GM23248 (cell line): ENCODE data around the gene RPL37A.

Experiments used
- EZH2 ChIP-seq: fragments of 200-600 bp; sonication (generic); IDR thresholded peaks from 2 replicates; pipeline ENCODE4 v1.6.1; 2018; ENCODE audit warnings: antibody characterized with exemption, mild to moderate bottlenecking; ENCODE audit not compliant: insufficient read depth, poor library complexity, severe bottlenecking
- EZH2phosphoT487 ChIP-seq: fragments of 200-600 bp; sonication (generic); IDR thresholded peaks from 2 replicates; pipeline ENCODE4 v1.6.1; 2018; ENCODE audit warnings: antibody characterized with exemption, moderate library complexity, mild to moderate bottlenecking, low read depth; ENCODE audit not compliant: insufficient read depth

DNA sequence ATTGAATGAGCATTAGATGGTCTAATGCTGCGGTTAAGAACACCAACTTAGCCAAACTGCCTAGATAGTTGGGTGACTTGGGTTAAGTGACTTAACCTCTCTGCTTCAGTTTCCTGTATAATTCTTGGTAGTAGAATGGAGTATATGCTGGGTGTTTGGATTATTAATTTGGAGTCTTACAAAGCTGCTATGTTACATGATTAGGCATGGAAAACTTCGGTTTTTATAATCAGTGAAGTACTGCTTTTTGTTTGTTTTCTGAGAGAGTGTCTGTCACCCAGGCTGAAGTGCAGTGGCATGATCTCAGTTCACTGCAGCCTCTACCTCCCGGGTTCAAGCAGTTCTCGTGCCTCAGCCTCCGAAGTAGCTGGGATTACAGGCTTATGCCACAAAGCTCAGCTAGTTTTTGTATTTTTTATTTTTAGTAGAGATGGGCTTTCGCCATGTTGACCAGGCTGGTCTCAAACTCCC is 4.5 kb downstream of the RPL37A start:
- TF ChIP-seq EZH2 = no peak
- TF ChIP-seq EZH2phosphoT487 = no peak
